ENCODE measurements around the gene PROKR1. TPM values are rescaled to one million over a fixed set of nuclear protein-coding genes. Genes with fewer than 3 reads are reported as not detected.

PROKR1 gene
- total and polyA plus RNA-seq, 12 donors, result 0.06 to 2.4 (median 0.43) TPM; not detected in 4

GRCh38 chr2:68684197-68684596 is 40.8 kb downstream of the PROKR1 start:
- 47 to 69% (median 49%) methylated on average over 2 of the region's 2 CpGs for WGBS, 4 donors
- intact Hi-C loops (cut with DNase I), result no loop called here

GRCh38 chr2:68686178-68686577 is 42.8 kb downstream of the PROKR1 start:
- H3K9me3 ChIP-seq (replicated peaks in 1 of 3), result no peaks in the 10 kb centered on the region
- intact Hi-C loops (cut with DNase I), result no loop called here
- DNase-seq, result no peak
- no peaks in the 10 kb centered on the region for H3K4me1 ChIP-seq (replicated peaks in 1 of 2)
- no peak overlapping the region for H3K27ac ChIP-seq
- WGBS, 4 donors, result 74 to 83% (median 79%) methylated on average over 5 of the region's 5 CpGs
- H3K36me3 ChIP-seq (replicated peaks in 1 of 2), result no peaks in the 10 kb centered on the region
- H3K27me3 ChIP-seq, result no peaks in the 10 kb centered on the region
- TF ChIP-seq POLR2A (IDR thresholded peaks at IDR 0.05), result no peak
- TF ChIP-seq, protein P1, sequence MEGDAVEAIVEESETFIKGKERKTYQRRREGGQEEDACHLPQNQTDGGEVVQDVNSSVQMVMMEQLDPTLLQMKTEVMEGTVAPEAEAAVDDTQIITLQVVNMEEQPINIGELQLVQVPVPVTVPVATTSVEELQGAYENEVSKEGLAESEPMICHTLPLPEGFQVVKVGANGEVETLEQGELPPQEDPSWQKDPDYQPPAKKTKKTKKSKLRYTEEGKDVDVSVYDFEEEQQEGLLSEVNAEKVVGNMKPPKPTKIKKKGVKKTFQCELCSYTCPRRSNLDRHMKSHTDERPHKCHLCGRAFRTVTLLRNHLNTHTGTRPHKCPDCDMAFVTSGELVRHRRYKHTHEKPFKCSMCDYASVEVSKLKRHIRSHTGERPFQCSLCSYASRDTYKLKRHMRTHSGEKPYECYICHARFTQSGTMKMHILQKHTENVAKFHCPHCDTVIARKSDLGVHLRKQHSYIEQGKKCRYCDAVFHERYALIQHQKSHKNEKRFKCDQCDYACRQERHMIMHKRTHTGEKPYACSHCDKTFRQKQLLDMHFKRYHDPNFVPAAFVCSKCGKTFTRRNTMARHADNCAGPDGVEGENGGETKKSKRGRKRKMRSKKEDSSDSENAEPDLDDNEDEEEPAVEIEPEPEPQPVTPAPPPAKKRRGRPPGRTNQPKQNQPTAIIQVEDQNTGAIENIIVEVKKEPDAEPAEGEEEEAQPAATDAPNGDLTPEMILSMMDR (IDR thresholded peaks at IDR 0.05), result no peak
- H3K4me3 ChIP-seq, result no peak overlapping the region

More at GRCh38 chr2:68684197-68684596, 40.8 kb downstream of the PROKR1 start:
- H3K4me1 ChIP-seq (replicated peaks in 1 of 2), result no peaks in the 10 kb centered on the region
- no peak overlapping the region for H3K4me3 ChIP-seq
- no peak overlapping the region for H3K27ac ChIP-seq
- H3K36me3 ChIP-seq (replicated peaks in 1 of 2), result no peaks in the 10 kb centered on the region
- DNase-seq, result no peak
- H3K27me3 ChIP-seq, result no peaks in the 10 kb centered on the region
- no peaks in the 10 kb centered on the region for H3K9me3 ChIP-seq (replicated peaks in 1 of 3)
- TF ChIP-seq POLR2A (IDR thresholded peaks at IDR 0.05), result no peak
- TF ChIP-seq, protein P1 (IDR thresholded peaks at IDR 0.05), result no peak

DNA sequence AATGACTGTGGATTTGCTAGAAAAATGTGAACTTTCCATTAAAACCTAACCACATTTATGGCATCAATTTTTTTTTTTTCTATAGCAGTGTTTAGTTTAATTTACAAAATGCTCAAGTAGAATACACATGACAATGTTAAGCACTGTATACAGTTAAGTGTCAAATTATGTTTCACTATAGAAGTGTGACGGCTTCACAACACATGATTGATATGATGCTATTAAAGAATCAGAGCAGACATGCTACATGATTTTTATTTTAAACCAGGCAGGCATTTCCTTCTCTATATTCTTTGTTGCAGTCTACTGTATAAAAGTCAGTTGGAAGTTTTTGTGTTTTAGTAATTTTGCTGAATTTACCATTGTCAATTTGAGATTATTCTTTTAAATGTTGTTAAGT is 43.6 kb downstream of the PROKR1 start:
- Histone ChIP-seq H3K9me3 (replicated peaks in 1 of 3) (no peaks in the 10 kb centered on the region), H3K4me1 (replicated peaks in 1 of 2) (no peaks in the 10 kb centered on the region), H3K27me3 (no peaks in the 10 kb centered on the region), H3K36me3 (replicated peaks in 1 of 2) (no peaks in the 10 kb centered on the region), H3K4me3 (no peak overlapping the region), H3K27ac (no peak overlapping the region)
- DNase-seq, result no peak
- TF ChIP-seq, protein P1 (IDR thresholded peaks at IDR 0.05), result no peak
- no peak for TF ChIP-seq POLR2A (IDR thresholded peaks at IDR 0.05)
- WGBS, 4 donors, result 78 to 93% (median 90%) methylated on average over 1 of the region's 1 CpG
- intact Hi-C loops (cut with DNase I), result no loop called here

DNA sequence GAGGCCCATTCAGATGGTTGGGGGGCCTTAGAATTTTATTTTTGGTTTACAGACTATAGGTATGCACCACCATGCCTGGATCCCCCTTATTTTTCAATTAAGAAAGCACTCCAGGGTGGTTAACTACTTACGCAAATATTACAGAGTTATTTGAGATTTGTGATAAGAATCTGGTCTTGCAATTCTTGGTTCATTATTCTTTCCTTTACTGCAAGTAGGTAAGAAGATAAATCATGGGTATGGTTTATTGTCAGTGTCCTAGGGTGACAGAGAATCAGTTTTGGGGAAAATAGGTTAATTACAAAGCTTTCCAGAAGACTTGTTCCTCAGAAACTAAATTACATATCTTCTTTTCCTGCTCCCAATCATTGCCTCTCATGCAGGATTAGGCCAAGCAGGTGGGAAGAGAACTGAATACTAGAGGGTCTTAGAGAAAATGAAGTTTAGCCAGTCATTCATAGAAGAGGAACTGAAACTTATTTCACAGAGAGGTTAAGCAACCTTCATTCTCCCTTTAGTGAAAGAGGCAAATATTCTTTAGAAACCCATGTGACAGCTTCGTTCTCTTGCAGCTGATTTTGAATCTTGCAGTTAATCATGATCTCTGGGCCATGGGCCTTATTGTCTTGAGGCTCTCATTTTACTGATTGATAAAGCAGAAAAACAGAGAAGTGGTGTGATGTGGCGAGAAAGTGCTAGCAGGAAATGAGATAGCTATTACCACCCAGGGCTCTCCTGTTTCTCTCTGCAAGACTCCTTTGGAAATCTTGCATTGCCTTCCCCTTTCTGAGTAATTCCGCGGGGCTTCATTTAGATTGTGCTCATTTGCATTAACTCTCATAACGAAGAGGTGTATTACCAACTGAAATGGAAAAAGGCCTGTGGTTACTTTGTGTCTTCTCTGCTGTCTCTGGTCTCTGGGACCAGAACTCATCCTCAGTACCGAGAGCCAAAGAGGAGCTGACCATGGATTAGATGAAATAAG is 46.5 kb downstream of the PROKR1 start:
- no peaks in the 10 kb centered on the region for H3K27me3 ChIP-seq
- H3K4me3 ChIP-seq, result no peak overlapping the region
- no peak for DNase-seq
- 51 to 71% (median 61%) methylated on average over 7 of the region's 7 CpGs for WGBS, 4 donors
- no peaks in the 10 kb centered on the region for H3K36me3 ChIP-seq (replicated peaks in 1 of 2)
- intact Hi-C loops (cut with DNase I), result no loop called here
- TF ChIP-seq POLR2A (IDR thresholded peaks at IDR 0.05), result no peak
- TF ChIP-seq, protein P1 (IDR thresholded peaks at IDR 0.05), result no peak
- no peaks in the 10 kb centered on the region for H3K9me3 ChIP-seq (replicated peaks in 1 of 3)
- no peaks in the 10 kb centered on the region for H3K4me1 ChIP-seq (replicated peaks in 1 of 2)
- no peak overlapping the region for H3K27ac ChIP-seq
